Measurements from ENCODE around the gene JAKMIP1. TPM values are rescaled to one million over a fixed set of nuclear protein-coding genes. Genes with fewer than 3 reads are reported as not detected.

JAKMIP1 gene
- polyA plus RNA-seq, 1 experiment = not detected

DNA sequence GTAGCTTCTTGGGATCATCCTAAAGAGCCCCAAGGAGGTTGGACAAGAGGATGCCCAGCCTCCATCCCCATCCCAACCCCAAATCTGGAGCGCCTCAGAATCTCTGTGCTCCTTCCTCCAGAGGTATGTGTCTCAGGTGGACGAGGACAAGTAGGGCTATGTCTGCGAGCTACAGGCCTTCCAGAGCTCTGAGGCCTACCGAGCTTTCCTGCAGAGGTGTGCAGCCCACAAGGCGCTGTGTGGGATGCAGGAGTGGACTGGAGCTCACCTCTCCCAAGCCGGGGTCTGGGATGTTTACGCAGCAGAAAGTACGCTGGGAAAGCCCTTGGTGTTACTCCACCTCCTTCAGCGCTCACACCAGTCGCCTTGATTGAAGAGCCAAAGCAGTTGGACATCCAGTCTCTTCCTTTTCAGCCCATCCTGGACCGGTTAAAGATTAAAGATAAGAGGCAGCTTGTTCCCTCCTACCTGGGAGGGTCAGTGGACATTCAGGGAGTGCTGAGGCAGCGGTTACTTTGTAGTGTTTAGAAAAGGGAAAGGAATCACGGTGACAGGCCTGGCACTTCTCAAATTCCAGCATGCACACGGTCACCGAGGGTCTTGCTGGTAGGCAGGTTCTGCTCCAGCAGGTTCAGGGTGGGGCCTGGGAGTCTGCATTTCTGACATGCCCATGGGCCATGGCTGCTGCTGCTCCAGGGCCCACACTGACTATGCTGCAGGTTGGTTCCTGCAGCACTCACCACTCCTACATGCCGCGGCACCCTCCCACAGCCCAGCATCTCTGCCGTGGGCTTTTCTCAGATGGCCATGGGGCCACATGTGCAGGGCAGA is 29.5 kb upstream of the JAKMIP1 start:
- DNase-seq (ENCODE audit: low read depth, low spot score) = no peak
- CTCF ChIA-PET = no interaction called here
- no peaks in the 10 kb centered on the region for H3K9me3 ChIP-seq (ENCODE audit: control insufficient read depth, insufficient read depth, low read length)
- POLR2A ChIA-PET = no interaction called here
- H3K4me3 ChIP-seq (ENCODE audit: low read depth, low read length) = no peak overlapping the region
- H3K27ac ChIP-seq (ENCODE audit: low read depth, low read length) = no peak overlapping the region
- no peaks in the 10 kb centered on the region for H3K27me3 ChIP-seq (ENCODE audit: control insufficient read depth, insufficient read depth, low read length)
- TF ChIP-seq, protein P1, sequence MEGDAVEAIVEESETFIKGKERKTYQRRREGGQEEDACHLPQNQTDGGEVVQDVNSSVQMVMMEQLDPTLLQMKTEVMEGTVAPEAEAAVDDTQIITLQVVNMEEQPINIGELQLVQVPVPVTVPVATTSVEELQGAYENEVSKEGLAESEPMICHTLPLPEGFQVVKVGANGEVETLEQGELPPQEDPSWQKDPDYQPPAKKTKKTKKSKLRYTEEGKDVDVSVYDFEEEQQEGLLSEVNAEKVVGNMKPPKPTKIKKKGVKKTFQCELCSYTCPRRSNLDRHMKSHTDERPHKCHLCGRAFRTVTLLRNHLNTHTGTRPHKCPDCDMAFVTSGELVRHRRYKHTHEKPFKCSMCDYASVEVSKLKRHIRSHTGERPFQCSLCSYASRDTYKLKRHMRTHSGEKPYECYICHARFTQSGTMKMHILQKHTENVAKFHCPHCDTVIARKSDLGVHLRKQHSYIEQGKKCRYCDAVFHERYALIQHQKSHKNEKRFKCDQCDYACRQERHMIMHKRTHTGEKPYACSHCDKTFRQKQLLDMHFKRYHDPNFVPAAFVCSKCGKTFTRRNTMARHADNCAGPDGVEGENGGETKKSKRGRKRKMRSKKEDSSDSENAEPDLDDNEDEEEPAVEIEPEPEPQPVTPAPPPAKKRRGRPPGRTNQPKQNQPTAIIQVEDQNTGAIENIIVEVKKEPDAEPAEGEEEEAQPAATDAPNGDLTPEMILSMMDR (IDR thresholded peaks at IDR 0.05; ENCODE audit: low read depth, low read length) = no peak

DNA sequence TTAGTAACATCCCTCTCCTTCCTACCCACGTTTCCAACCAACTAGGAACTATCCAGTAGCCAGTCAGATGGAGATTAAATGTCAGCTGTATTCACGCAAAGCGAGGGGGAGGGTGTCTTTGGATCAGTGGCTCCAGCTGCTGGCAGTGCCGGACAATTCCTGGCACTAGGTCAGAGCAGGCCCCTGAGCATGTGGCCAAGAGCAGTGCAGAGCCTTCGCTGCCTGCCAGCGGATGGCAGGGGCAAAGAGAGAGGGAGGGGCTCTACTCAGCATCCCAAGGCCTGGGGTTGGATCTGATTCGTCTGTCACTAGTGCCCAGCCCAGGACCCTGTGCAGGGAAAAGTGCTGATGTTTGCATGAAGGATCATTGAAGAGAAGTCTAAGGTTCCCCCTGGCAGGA is 28.7 kb upstream of the JAKMIP1 start:
- ChIA-PET POLR2A (no interaction called here), CTCF (no interaction called here)
- Histone ChIP-seq H3K27ac (ENCODE audit: low read depth, low read length) (no peak overlapping the region), H3K4me3 (ENCODE audit: low read depth, low read length) (no peak overlapping the region), H3K9me3 (ENCODE audit: control insufficient read depth, insufficient read depth, low read length) (no peaks in the 10 kb centered on the region), H3K27me3 (ENCODE audit: control insufficient read depth, insufficient read depth, low read length) (peaks cover 2% of the 10 kb centered on the region)
- DNase-seq (ENCODE audit: low read depth, low spot score) = no peak
- TF ChIP-seq, protein P1 (IDR thresholded peaks at IDR 0.05; ENCODE audit: low read depth, low read length) = no peak

DNA sequence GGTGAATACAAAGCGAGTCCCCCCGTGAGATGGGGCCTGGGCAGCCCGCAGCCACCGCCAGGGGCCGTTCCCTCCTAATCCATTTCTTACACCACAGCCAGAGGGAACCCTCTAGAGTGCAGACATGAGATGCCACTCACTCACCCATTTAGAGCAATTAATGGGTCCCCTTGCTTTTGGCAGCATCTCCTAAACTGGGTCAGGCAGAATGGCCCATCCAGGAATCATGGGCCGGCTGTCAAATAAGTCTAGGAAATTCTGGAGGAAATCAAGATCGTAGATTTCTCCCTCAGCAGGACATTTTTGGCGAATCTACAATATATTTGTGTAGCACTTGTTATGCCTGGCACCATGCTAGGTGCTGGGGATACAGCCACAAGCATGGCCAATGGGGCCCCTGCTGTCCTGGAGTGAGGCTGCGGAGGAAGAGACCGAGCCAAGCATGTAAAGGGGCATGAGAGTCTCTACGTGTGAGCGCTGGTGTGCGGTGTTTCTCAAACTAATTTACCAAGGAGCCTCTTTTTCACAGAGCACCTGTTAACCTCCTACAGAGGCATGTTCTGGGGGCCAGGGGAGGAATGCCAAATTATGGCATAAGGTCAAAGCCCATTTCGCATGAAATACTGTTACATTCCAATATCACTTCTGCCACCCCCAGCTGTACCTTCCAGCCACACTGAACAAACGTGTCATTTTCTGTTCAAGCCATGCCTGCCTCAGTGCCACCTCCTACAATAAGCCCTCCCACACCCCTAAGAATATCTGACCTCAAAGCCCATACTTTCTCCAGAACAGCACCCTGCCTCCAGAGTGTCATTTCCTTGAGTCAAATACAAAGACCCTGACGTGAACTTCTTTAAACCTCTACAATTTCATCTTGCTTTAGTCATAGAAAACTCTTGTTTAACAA is 28.1 kb upstream of the JAKMIP1 start:
- no peak for DNase-seq (ENCODE audit: low read depth, low spot score)
- Histone ChIP-seq H3K27ac (ENCODE audit: low read depth, low read length) (no peak overlapping the region), H3K9me3 (ENCODE audit: control insufficient read depth, insufficient read depth, low read length) (no peaks in the 10 kb centered on the region), H3K27me3 (ENCODE audit: control insufficient read depth, insufficient read depth, low read length) (peaks cover 2% of the 10 kb centered on the region), H3K4me3 (ENCODE audit: low read depth, low read length) (no peak overlapping the region)
- POLR2A ChIA-PET = no interaction called here
- TF ChIP-seq, protein P1 (IDR thresholded peaks at IDR 0.05; ENCODE audit: low read depth, low read length) = no peak
- CTCF ChIA-PET = no interaction called here

DNA sequence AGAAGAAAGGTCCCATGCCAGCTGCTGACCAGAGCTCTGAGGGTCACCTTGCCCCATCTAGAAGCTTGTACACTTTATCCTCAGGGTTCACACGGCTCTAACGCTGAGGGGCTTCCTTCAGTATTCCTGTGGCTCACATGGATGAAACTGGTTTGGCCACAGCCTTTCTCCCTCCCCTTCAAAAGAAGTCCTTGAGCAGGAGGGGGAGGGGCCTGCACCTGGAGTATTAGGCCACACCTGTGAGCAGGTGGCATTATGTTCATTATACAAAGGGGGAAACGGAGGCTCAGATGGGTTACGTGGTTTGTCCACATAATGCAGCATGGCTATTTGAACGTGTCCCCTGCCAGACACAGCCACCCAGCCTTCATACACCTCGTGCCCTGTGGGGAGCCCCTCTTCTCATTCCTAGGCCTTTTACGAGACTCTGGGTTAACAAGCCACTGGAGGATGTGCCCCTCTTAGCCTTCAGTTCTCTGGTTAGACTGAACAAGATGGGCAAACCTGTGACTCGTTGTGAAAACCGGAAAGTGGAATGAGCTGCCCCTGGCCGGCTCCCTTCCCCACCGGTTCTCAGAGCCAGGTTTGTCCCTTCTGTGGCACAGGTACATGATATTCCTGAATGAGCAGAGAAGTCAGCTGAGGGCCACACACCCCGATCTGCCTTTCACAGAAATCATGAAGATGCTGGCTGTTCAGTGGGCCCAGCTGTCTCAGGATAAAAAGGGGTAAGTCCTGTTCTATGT is 27.2 kb upstream of the JAKMIP1 start:
- ChIA-PET CTCF (no interaction called here), POLR2A (no interaction called here)
- Histone ChIP-seq H3K27me3 (ENCODE audit: control insufficient read depth, insufficient read depth, low read length) (peaks cover 7% of the 10 kb centered on the region), H3K27ac (ENCODE audit: low read depth, low read length) (no peak overlapping the region), H3K9me3 (ENCODE audit: control insufficient read depth, insufficient read depth, low read length) (peaks cover under 1% of the 10 kb centered on the region; the same call in 1 of the 2 replicates), H3K4me3 (ENCODE audit: low read depth, low read length) (no peak overlapping the region)
- DNase-seq (ENCODE audit: low read depth, low spot score) = no peak
- TF ChIP-seq, protein P1 (IDR thresholded peaks at IDR 0.05; ENCODE audit: low read depth, low read length) = no peak

Measured in AG04450 (cell line).